GM12892 (cell line): ENCODE data around the gene SLC23A1.

Experiments used
- POLR2A ChIP-seq: IDR thresholded peaks from 2 replicates; pipeline ENCODE4 v1.6.1; 2011; ENCODE audit warnings: low read depth, low read length, control low read depth
- POLR2AphosphoS5 ChIP-seq: IDR thresholded peaks from 2 replicates; pipeline ENCODE4 v1.6.1; 2011; ENCODE audit warnings: low read depth, low read length, control low read depth
- TAF1 ChIP-seq: IDR thresholded peaks from 2 replicates; pipeline ENCODE4 v1.6.1; 2011; ENCODE audit warnings: low read depth, mild to moderate bottlenecking, control low read depth, low read length, borderline replicate concordance

DNA sequence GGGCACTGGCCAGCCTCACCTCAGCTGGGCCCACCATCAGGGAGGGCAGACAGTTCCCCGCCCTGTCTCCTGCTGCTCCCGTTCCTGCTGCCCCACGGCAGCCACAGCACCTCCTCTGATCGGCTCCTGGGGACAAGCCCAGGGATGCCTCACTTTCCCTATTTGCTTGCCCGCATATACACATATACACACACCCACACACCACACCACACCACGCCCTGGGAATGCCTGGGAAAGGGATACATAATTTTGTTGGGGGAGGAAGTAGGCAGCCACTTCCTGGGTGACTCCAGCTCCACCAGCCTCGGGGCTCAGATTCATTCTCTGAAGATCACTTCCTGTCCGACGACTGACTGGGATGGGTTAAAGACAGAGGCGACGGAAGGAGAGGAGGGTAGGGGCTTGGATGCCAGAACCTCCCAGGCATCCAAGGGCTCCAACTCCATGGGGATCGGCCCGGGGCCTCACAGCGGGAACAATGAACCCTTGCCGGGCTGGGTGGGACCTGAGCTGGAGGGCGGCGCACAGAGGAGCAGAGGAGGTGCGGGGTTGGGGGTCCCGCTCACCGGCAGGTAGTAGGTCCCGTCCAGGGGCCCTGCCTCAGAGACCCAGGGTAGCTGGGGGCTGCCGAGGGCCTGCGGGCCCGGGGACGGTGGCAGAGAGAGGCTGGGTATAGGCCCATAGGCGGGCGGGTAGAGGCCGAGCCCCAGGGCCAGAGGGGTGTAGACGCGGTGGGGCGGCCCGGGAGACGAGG, 8.7 kb upstream of the SLC23A1 start:
- TF ChIP-seq POLR2A, result 0 out of 2 replicates have a peak, but pooled peaks have one; percentile 34
- TF ChIP-seq TAF1, result no peak
- peak; percentile 39; the same call in 1 of the 2 replicates for TF ChIP-seq POLR2AphosphoS5
